Stimulated activated CD4-positive, alpha-beta T cell treated with anti-CD3 and anti-CD28 coated beads, TNF-alpha, amount 100 ng/mL, for 1 hour (primary cell): Measurements from ENCODE around the gene MLC1.

ENCODE experiments used
- DNase-seq, 3 donors: peaks; one replicate each; pipeline ENCODE4 v3.0.0-alpha.2; 2020; ENCODE audit warnings: low read depth in 3 of 3, low spot score in 1 of 3

Gene MLC1

GRCh38 chr22:50016988-50017700, 68.1 kb downstream of the MLC1 start:
- DNase-seq: peak in 1 of 3 donors; percentile 58

GRCh38 chr22:50016308-50016987, 68.8 kb downstream of the MLC1 start:
- no peak for DNase-seq

- DNase-seq: no peak
These were observed 69.5 kb downstream of the MLC1 start for GRCh38 chr22:50015451-50016307.

- DNase-seq: no peak
These were observed 70.4 kb downstream of the MLC1 start for GRCh38 chr22:50014655-50015401.

GRCh38 chr22:50014053-50014501, 71.1 kb downstream of the MLC1 start:
- DNase-seq: no peak

- DNase-seq: no peak
These were observed 72.7 kb downstream of the MLC1 start, which contains the start of gene IL17REL for GRCh38 chr22:50012211-50013181. IL17REL (minus strand) TSS chr22:50012765; CDS start chr22:50012646, 119 bp downstream.

- DNase-seq: no peak
These were observed 73.6 kb downstream of the MLC1 start for GRCh38 chr22:50011447-50012210.

- peak; percentile 54 to 56 (median 56) for DNase-seq
These were observed 74.4 kb downstream of the MLC1 start for GRCh38 chr22:50010676-50011446.

- DNase-seq: no peak
These were observed 75.2 kb downstream of the MLC1 start for GRCh38 chr22:50009765-50010675.
